Measurements from ENCODE around the gene NCOR2.
"Not testable (repeated sequence)": the region's sequence is repeated elsewhere in the genome, so short reads cannot be mapped to it uniquely, and the experiment has no call there.

NCOR2 gene

GRCh38 chr12:124601706-124602105 lies 34.3 kb upstream of the NCOR2 start:
- DNase-seq (ENCODE audit: low spot score) = no peak

- no peak for DNase-seq (ENCODE audit: low spot score)
These were observed 31.9 kb upstream of the NCOR2 start for GRCh38 chr12:124599074-124599999.

DNA sequence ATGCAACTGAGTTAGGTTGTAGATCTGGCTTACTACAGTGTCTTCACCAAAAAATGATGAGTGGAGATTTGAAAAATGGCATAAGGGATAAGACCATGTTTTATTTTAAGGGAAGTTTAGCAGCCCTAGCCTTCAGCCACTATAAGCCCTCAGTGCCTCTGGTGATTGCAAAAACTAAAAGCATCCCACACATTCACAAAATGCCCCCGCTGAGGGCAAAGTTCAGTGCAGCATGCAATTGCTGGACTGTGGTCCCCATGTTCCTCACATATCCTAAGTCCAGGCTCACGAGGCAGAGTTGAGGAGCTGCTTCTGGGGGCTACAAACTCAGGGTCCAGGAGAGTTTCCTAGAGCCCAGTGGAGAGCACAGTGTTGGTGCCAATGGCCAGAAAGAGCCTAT lies 29.6 kb upstream of the NCOR2 start:
- DNase-seq (ENCODE audit: low spot score) = no peak

DNA sequence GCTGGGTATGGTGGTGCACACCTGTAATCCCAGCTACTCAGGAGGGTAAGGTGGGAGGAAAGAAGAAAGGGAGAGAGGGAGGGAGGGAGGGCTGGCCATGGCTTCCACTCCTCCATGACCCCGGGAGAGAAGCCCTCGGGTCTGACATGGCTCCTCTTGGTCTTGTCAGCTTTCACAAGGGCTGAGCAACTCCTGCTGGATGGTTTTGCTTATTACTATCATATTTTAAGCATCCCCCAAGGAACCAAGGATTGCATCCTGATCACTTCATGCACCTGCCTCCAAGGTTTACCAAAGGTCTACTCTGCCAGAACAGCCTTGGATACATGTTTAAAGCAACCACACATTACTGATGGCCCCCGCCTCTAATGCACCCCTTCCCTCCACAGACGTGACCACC lies 28.0 kb upstream of the NCOR2 start:
- DNase-seq (ENCODE audit: low spot score) = no peak

- DNase-seq (ENCODE audit: low spot score) = no peak
These were observed 27.4 kb upstream of the NCOR2 start for GRCh38 chr12:124594851-124595250.

DNA sequence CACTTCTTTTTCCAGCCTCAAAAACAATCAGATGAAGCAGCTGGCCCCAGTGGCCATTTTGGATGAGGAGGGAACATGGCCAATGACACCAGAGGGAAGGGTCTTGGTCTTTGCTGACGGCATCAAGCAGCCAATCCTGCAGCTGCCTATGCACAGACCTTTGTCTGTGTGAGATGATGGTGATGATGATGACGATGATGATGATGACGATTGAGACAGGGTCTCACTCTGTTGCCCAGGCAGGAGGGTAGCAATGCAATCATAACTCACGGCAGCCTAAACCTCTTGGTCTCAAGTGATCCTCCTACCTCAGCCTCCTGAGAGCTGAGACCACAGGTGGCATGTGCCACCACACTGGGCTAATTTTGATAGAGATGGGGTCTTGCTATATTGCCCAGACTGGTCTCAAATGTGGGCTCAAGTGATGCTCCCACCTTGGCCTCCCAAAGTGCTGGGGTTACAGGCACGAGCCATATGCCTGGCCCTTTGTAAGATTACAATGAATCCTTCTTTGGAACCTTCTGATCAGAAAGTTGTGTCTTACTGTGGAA lies 26.5 kb upstream of the NCOR2 start:
- no peak for DNase-seq (ENCODE audit: low spot score)

GRCh38 chr12:124593176-124593575 lies 25.8 kb upstream of the NCOR2 start:
- DNase-seq (ENCODE audit: low spot score) = no peak

- no peak for DNase-seq (ENCODE audit: low spot score)
These were observed 25.2 kb upstream of the NCOR2 start for GRCh38 chr12:124592481-124593160.

DNA sequence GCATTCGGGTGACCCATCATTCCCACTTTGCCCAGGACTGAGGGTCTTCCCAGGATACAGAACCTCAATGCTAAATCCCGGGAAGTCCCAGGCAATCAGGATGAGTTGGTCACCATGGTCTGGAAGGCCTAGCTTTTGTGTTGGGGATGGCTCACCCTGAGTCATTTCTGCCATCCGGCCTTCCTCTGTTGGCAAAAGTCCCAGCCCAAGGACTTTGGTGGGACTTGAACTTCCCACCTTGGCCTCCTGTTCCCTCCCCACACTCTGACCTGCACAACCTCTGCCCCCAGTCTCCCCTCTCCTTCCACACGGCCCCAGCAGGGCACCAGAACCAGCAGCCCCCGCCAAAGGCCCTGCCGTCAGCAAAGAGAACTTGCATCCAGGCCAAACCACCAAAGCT lies 24.6 kb upstream of the NCOR2 start:
- DNase-seq (ENCODE audit: low spot score) = no peak

DNA sequence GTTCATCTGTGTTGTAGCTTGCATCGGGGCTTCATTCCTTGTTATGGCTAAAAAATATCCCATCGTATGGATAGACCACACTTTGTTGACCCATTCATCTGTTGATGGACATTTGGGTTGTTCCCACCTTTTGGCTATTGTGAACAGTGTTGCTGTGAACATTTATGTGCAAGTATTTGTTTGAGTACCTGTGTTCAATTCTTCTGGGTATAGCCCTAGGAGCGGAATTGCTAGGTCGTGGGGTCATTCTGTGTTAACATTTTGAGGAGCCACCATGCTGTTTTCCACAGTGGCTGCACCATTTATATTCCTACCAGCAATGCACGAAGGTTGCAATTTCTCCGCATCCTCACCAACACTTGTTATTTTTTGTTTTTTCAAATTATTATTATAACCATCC lies 23.0 kb upstream of the NCOR2 start:
- DNase-seq (ENCODE audit: low spot score) = no peak

GRCh38 chr12:124588751-124589267 lies 21.4 kb upstream of the NCOR2 start:
- no peak for DNase-seq (ENCODE audit: low spot score)

- DNase-seq (ENCODE audit: low spot score) = no peak
These were observed 20.7 kb upstream of the NCOR2 start for GRCh38 chr12:124588018-124588634.

GRCh38 chr12:124586756-124587155 lies 19.3 kb upstream of the NCOR2 start:
- DNase-seq (ENCODE audit: low spot score) = no peak

DNA sequence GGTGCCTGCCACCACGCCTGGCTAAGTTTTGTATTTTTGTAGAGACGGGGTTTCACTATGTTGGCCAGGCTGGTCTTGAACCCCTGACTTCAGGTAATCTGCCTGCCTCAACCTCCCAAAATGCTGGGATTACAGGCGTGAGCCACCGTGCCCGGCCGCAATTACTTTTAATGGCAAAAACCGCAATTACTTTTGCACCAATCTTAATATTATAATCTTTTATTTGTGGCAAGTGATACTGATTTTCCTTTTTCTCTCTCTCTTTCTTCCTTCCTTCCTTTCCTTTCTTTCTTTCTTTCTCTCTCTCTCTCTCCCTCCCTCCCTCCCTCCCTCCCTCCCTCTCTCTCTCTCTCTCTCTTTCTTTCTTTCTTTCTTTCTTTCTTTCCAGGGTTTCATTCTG lies 17.1 kb upstream of the NCOR2 start:
- not testable (repeated sequence) for DNase-seq (ENCODE audit: low spot score)

DNA sequence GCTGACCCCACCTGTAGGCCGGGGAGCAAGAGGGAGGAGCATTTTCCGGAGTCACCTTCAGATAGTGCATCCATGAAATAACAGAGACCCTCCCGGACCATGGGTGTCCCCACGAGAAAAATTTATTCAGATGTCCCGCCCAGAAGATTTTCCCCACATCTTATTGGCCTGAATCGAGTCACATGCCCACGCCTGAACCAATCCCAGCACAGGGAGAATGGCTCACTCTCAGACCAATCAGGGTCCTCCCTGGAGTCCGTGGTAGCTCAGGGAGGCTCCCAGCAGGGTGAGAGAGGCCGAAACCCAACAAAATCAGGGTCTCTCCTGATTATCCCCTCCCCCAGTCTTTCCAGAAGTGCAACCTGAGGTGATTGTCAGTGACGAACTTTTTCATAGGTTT lies 16.4 kb upstream of the NCOR2 start:
- DNase-seq (ENCODE audit: low spot score) = no peak

DNA sequence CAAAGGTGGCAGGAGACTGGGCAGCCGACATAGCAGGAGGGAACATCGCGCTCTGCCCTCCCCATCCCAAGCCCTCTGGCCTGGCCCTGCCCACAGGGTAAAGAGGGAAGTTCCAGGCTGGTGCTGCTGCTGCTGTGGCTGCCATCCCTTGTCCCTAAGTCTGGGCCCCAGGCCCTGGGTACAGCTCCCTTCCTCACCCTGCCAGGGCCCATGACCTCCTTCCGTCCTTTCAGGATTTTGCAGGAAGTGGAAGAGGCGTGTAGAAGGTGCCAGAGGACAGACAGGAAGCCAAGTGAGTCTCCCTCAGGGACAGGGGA lies 14.7 kb upstream of the NCOR2 start:
- no peak for DNase-seq (ENCODE audit: low spot score)

DNA sequence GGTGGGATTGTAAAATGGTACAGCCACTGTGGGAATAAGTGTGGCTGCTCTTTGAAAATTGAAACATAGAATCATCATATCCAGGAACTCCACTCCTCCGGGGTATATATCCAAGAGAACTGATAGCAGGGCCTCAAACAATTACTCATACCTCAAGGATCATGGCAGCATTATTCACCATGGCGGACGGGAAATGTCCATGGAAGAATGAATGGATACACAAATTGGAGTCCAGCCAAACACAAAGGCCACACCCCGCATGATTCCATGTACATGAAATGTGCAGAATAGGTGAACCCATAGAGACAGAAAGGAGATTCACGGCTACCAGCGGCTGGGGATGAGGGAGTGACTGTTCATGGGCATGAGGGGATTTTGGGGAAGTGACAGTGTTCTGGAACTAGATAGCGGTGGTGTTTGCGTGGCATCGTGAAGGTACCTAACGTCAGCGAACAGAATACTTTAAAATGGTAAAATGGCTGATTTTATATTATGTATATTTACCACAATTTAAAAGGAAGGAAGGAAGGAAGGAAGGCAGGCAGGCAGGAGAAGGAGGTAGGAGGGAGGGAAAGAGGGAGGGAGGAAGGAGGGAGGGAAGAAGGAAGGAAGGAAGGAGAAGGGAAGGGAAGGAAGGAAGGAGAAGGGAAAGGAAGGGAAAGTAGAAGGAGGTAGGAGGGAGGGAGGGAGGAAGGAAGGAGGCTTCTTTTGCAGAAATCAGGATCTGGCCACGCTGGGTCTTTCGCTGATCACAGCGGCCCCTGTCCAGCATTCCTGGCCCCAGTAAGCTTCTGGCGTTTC lies 14.1 kb upstream of the NCOR2 start:
- no peak for DNase-seq (ENCODE audit: low spot score)

DNA sequence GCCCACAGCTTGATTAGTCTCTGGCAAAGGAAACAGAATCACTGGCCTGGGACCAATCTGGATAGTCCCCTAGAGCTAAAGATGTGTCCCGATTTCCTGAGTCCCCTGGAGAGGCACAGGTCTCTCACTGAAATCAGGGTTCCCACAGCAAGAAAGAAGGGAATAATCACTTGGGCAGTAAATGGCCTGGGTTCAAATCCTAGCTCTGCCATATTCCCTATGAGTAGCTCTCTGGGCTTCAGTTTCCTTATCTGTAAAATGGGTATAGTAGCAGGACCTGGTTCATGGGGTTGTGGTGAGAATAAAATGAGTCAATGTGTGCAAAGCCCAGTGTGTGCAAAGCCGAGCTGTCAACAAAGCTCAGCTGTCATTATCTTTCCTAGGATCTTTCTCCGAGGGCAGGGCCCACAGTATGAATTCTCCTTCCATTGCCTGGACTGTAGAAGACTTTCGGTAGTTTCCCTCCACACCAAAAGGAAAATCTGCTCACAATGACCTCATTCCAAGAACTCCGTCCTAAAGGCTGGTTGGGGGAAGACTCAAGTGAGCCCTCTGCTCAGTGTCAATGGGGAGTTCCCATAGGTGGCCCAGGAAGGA lies 12.6 kb upstream of the NCOR2 start:
- no peak for DNase-seq (ENCODE audit: low spot score)

DNA sequence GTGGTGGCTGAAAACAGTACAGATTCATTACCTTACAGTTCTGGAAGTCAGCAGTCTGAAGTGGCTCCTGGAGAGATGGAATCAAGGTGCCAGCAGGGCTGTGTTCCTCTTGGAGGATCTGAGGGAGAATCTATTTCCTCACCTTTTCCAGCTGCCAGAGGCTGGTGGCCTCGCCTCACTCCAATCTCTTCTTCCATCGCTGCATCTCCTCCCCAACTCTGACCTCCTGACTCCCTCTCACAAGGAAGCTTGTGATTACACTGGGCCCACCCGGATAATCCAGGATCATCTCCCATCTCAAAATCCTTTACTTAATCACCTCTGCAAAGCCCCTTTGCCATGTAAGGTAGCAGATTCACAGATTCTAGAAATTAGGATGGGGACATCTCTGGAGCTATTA lies 11.4 kb upstream of the NCOR2 start:
- no peak for DNase-seq (ENCODE audit: low spot score)

- no peak for DNase-seq (ENCODE audit: low spot score)
These were observed 11.0 kb upstream of the NCOR2 start for GRCh38 chr12:124578445-124578844.

DNA sequence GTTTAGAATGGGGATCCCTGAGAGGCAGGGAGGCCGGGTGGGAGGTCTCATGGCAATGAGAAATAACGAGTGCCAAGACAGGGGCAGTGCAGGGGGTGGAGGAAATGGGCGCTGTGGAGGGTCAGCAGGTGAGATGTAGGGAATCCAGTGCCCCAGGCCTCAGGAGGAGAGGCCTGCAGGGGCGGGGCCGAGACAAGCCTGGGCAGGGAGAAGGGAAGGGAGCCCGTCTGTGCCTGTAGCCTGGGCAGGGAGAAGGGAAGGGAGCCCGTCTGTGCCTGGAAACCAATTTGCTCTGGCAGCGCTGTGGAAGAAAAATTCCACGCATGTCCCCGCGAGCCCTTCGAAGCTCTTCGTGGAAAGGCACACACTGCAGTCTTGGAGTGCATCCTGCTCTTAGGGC lies 10.6 kb upstream of the NCOR2 start:
- DNase-seq (ENCODE audit: low spot score) = no peak
